Retinal pigment epithelial cell (primary cell): Measurements from ENCODE around the gene CALML5.

Experiments
- DNase-seq: peaks from one replicate; pipeline ENCODE4 v3.0.0-alpha.2; 2010; ENCODE audit warnings: low read depth
- H3K4me3 ChIP-seq: 2 replicates; pipeline ENCODE4 v1.5.1; 2011; ENCODE audit warnings: mild to moderate bottlenecking, low read length, control low read depth, moderate library complexity
- TF ChIP-seq, protein P1 (sequence below): conservative IDR thresholded peaks from 2 replicates; pipeline ENCODE4 v1.5.1; 2011; ENCODE audit warnings: low read depth, low read length, control low read depth, inconsistent platforms

Gene CALML5

DNA sequence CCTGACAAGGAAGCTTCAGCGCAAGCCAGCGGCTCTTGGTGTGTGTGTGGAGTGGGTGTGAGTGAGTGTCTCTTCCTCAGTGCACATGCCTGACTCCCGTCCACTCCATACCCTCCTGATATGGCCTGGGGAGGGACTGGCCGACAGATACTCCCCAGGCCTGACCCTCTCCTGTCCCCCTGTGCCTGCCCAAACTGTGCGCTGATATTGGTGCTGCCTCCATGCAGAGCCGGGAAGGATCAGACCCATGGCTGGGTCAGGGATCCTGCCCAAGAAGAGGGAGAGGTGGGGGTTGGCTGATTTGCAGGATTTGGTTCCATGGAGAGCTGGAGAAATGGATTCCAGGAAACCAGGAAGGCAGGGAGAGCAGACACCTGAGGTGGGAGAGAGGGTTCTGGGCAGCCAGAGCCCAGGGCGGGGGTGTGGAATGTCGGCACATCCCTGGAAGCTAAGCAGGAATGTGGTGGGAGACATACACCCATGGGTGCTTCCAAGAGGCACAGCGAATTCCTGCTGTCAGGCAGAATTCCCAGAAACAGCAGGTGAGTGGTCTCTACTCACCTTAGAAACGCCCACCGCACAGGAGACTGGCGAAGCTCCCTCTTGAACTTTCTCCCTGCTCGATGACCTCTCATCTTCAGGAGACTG is 6.3 kb downstream of the CALML5 start:
- no peak for DNase-seq
- TF ChIP-seq, protein P1, sequence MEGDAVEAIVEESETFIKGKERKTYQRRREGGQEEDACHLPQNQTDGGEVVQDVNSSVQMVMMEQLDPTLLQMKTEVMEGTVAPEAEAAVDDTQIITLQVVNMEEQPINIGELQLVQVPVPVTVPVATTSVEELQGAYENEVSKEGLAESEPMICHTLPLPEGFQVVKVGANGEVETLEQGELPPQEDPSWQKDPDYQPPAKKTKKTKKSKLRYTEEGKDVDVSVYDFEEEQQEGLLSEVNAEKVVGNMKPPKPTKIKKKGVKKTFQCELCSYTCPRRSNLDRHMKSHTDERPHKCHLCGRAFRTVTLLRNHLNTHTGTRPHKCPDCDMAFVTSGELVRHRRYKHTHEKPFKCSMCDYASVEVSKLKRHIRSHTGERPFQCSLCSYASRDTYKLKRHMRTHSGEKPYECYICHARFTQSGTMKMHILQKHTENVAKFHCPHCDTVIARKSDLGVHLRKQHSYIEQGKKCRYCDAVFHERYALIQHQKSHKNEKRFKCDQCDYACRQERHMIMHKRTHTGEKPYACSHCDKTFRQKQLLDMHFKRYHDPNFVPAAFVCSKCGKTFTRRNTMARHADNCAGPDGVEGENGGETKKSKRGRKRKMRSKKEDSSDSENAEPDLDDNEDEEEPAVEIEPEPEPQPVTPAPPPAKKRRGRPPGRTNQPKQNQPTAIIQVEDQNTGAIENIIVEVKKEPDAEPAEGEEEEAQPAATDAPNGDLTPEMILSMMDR: no peak
- H3K4me3 ChIP-seq: no peak overlapping the region

DNA sequence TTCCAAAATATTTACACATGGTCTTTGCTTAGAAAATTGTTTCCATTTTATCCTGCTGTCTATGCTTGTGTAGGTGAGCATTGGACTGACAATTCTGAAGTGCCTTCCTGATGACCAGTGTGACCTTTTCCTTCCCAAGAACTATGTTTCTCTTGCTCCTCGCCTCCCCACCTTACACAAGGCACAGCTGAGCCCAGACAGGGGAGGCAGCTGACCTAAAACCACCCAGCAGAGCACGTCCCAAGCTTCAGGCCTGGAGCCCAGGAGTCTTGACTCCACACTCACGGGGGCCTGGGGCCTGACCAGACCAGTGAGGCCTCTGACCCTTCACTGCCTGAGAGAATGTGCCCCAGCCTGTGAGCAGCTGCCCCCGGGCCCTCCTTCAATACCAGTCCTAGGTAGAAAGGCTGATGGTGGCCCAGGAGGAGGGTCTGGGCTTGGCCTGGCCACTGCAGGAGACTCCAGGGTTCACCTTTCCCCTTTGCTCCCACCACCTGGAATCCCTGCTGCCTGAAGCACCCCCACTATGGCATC is 7.0 kb downstream of the CALML5 start:
- H3K4me3 ChIP-seq: no peak overlapping the region
- TF ChIP-seq, protein P1: no peak
- no peak for DNase-seq

DNA sequence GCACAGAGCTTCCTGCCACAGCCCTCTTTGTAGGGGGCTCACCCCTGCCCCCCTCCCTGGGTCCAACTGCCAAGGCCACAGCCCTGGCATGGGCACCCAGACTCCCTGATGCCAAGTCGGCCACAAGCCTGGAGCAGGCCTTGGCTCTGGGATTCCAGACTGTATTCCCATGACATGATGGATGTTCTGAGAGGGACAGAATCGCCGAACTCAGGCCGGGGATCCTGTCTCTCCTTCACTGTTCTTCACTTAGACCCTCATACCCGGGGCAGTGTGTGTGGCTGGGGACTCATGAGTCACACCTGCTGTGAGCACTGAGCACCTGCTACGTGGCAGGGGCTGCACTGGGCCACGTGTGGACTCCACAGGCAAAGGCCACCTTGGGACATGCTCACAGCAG is 7.9 kb downstream of the CALML5 start:
- DNase-seq: no peak
- H3K4me3 ChIP-seq: no peak overlapping the region
- TF ChIP-seq, protein P1: no peak

DNA sequence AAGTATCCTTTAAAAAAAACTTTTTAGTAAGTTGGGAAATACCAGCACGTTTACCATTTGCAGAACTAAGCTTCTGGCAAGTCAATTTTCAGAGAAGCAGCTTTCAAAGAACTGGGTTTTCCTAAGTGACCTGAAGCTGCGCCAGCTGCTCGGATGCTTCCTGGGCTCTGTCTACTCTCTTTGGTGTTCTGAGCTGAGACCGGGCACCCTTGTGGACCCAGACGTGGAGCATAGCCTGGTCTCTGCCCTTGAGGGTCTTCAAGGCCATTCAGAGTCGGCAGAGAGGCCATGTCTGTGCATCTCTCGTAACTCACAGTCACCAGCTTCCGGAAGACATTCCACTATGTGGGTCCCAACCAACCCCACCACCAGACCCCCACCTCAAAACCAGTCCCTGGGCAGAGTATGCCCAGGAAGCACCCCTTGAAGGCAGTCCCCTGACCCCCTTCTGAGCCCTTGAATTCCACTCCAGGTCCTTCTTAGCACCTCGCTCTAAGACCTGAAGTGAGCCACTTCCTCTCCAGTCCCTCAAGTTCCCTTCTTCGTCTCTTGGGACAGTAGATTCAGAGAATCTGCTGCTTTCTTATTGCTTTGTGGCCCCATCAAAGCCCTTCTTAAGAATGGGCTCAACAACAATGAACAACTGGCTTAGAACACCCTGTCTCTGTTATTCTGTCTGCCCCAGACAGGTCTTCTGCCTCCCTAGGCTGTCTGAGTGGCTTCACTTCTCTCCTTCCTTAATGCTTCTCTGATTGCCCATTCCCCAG is 8.5 kb downstream of the CALML5 start:
- H3K4me3 ChIP-seq: no peak overlapping the region
- no peak for DNase-seq
- TF ChIP-seq, protein P1: no peak

DNA sequence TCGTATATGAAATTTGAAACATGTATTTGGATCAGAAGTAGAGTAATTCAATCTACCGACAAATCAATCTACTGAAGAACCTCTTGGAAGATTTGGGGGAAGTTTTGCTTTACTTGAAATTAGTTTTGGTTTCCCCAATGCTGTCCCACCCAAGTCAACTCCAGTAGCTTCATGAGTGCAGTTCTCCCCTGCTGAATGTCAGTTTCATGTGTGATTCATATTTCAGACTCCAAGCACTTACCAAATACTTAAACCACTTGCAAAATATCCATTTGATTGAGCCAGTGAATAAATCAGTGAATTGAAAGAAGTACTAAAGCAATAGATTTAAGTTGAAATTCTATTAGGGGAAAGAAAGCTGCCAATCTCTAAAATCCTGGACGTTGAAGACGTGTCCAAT is 9.3 kb downstream of the CALML5 start:
- no peak overlapping the region for H3K4me3 ChIP-seq
- DNase-seq: no peak
- TF ChIP-seq, protein P1: no peak

DNA sequence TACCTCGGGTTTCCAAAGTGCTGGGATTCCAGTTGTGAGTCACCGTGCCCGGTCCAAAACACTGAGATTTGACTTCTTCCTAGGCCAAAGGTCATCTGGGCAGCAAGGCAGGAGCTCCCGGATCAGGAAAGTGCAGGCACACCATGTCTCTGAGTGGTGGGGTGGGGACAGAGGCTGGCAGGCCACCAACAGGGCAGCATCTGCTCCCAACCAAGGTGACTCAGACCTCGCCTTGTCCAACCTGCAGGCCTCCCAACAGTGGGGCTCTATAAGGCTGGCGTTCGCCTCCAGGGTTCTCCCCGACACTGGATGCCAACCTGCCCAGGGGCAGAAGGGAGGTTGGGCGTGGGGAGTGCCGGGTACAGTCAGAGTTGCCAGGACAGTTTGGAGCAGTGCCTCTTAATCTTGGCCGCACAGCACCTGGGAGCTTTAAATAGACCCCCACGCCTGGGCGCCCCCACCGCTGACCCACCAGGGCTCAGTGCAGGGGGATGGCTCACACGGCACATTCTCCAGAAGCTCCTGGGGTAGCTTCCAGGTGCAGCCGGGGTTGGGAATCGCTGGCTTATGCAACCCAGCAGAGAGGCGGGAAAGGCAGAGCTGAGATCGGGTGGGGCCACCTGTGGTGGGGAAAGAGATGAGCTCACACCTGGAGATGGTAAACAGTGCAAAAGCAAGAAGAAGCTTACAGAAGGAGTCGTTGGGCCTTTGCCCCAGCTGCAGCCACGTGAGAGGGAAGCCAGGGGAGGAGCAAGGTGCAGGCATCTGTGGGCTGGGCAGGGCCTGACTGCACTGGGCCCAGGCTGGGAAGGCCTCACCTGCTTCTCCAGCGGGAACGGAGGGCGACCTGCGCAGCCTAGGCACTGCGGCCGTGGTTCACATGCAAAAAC is 10.9 kb downstream of the CALML5 start:
- TF ChIP-seq, protein P1: no peak
- DNase-seq: no peak
- H3K4me3 ChIP-seq: no peak overlapping the region
